ENCODE results near the gene MAP3K2.
"Not testable (repeated sequence)": the region's sequence is repeated elsewhere in the genome, so short reads cannot be mapped to it uniquely, and the experiment has no call there.

The MAP3K2 gene

DNA sequence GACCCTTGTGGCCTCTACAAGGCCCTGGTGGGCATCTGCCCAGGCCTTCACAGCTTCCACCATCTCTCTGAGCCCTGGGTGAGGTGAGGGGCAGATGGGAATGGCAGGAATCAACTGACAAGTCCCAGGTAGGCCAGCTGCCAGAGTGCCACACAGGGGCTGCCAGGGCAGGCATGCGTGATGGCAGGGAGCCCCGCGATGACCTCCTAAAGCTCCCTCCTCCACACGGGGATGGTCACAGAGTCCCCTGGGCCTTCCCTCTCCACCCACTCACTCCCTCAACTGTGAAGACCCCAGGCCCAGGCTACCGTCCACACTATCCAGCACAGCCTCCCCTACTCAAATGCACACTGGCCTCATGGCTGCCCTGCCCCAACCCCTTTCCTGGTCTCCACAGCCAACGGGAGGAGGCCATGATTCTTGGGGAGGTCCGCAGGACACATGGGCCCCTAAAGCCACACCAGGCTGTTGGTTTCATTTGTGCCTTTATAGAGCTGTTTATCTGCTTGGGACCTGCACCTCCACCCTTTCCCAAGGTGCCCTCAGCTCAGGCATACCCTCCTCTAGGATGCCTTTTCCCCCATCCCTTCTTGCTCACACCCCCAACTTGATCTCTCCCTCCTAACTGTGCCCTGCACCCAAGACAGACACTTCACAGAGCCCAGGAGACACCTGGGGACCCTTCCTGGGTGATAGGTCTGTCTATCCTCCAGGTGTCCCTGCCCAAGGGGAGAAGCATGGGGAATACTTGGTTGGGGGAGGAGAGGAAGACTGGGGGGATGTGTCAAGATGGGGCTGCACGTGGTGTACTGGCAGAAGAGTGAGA is 32.5 kb upstream of the MAP3K2 start:
- DNase-seq (ENCODE audit: low spot score): no peak

DNA sequence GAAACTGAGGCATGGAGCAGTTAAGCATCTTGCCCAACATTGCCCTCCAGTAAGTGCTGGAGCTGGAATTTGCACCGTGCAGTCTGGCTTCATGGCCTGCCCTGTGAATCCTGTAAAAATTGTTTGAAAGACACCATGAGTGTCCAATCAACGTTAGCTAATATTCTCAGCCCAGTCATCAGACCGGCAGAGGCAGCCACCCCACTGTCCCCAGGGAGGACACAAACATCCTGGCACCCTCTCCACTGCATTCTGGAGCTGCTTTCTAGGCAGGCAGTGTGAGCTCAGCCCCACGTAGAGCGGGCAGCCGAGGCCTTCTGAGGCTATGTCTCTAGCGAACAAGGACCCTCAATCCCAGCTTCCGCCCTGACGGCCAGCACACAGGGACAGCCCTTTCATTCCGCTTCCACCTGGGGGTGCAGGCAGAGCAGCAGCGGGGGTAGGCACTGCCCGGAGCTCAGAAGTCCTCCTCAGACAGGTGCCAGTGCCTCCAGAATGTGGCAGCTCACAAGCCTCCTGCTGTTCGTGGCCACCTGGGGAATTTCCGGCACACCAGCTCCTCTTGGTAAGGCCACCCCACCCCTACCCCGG is 31.8 kb upstream of the MAP3K2 start:
- no peak for DNase-seq (ENCODE audit: low spot score)

DNA sequence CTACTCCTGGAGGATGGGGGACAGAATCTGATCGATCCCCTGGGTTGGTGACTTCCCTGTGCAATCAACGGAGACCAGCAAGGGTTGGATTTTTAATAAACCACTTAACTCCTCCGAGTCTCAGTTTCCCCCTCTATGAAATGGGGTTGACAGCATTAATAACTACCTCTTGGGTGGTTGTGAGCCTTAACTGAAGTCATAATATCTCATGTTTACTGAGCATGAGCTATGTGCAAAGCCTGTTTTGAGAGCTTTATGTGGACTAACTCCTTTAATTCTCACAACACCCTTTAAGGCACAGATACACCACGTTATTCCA is 31.3 kb upstream of the MAP3K2 start:
- DNase-seq (ENCODE audit: low spot score): no peak

DNA sequence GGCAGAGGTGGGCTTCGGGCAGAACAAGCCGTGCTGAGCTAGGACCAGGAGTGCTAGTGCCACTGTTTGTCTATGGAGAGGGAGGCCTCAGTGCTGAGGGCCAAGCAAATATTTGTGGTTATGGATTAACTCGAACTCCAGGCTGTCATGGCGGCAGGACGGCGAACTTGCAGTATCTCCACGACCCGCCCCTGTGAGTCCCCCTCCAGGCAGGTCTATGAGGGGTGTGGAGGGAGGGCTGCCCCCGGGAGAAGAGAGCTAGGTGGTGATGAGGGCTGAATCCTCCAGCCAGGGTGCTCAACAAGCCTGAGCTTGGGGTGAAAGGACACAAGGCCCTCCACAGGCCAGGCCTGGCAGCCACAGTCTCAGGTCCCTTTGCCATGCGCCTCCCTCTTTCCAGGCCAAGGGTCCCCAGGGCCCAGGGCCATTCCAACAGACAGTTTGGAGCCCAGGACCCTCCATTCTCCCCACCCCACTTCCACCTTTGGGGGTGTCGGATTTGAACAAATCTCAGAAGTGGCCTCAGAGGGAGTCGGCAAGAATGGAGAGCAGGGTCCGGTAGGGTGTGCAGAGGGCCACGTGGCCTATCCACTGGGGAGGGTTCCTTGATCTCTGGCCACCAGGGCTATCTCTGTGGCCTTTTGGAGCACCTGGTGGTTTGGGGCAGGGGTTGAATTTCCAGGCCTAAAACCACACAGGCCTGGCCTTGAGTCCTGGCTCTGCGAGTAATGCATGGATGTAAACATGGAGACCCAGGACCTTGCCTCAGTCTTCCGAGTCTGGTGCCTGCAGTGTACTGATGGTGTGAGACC is 30.7 kb upstream of the MAP3K2 start, which contains the start of gene PROC:
Gene PROC, plus strand, starts transcription at position 128 of the 812 bp plus-strand sequence. CDS start 1,516 bp downstream, outside the sequence.
- no peak for DNase-seq (ENCODE audit: low spot score)

DNA sequence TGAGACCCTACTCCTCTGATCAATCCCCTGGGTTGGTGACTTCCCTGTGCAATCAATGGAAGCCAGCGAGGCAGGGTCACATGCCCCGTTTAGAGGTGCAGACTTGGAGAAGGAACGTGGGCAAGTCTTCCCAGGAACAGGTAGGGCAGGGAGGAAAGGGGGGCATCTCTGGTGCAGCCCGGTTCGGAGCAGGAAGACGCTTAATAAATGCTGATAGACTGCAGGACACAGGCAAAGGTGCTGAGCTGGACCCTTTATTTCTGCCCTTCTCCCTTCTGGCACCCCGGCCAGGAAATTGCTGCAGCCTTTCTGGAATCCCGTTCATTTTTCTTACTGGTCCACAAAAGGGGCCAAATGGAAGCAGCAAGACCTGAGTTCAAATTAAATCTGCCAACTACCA is 29.6 kb upstream of the MAP3K2 start:
- no peak for DNase-seq (ENCODE audit: low spot score)

DNA sequence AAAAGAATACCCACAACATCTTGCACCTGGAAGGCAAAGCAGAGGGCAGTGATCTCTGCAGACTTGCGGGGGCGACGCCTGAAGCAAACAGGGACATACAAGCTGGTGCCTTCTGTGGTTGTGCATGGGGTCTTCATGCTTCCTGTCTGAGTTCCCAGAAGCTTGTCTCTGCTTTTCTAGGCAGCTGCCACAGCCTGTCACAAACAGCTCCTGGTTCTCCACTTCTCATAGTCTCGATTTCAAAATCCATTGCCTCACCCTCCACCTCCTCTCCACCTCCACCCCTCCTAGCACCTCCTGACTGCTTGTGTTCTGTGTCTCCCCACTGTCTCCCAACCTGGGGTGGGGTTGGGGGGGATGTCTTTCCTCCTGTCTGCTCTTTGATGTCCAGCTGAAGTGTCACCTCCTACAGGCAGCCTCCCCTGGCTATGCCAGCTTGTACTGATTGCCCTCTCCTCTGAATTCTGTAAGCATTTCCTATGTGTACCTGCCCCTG is 28.8 kb upstream of the MAP3K2 start:
- no peak for DNase-seq (ENCODE audit: low spot score)

DNA sequence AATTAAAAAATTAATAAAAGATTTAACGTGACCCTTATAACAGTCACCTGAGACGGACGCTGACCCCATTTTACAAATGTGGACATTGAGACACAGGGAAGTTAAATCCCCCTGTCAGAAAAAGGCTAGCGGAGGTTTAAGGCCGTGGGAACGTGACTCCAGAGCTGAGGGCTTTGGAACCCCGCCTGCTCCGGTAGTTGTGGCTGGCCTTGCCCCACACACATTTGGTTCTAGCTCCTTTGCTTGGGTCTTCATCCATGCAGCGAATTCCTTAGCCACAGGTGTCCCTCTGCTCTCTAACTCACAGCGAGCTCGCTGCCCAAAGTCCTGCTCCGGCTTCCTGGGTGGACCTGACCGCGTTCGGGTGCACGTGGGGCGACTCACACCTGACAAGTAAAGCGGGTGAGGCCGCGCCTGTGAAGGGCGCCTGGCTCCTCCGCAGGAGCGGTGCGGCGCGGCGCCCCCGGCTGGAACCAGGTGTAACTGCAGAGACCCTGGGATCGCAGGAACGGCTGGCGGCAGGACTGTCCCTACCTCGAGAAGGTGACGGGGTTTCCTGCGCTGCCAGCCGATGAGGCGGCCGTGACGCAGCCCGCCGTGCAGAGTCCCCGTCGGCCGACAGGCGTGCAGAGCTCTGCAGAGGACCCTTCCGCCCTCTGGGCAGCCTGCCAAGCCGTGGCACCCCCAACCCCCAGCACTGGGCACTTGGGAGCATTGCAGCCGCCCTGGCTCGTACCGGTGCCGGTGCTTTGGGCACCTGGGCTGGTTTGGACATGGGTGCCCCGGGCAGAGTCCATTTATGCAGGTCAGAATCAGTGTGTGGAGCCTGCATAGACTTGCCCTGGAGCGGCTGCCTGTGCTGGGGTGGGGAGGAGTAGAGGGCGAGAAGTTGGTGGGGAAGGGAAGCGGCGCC is 28.1 kb upstream of the MAP3K2 start:
- no peak for DNase-seq (ENCODE audit: low spot score)

DNA sequence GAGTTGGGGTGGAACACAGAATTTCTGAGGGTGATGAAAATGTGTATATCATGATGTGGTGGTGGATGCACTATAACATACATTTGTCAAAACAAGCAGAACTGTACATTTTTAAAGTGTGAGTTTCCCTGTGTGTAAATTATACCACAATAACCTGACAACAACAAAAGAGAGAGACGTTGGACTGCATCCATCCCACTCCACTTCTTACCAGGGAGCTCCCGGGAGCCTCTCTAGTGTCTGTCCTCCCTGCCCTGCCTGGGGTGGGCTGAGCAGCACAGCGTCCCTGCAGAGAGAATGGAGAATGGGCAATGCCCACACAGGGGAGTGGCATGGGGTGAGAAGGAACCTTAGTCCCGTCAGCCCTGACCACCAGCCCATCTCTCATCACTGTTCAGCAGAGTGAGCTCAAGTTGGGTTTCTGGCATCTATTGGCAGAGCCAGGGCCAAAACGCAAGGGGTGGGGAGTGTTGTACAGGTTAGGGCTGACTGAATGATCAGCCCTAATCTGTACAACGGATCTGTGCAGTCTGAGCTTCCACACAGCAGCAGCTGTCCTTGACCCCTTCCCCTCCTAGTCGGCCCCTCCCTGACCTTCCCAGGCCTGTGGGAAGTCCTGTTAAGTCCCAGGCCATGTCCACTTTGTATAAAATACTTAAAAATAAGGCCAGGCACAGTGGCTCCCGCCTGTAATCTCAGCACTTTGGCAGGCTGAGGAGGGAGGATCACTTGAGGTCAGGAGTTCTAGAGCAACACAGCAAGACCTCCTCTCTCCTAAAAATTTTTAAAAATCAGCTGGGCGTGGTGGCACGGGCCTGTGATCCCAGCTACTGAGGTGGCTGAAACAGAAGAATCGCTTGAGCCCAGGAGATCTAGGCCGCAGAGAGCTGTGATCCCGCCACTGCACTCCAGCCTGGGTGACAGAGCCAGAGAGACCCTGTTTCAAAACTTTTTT is 27.1 kb upstream of the MAP3K2 start:
- DNase-seq (ENCODE audit: low spot score): no peak

DNA sequence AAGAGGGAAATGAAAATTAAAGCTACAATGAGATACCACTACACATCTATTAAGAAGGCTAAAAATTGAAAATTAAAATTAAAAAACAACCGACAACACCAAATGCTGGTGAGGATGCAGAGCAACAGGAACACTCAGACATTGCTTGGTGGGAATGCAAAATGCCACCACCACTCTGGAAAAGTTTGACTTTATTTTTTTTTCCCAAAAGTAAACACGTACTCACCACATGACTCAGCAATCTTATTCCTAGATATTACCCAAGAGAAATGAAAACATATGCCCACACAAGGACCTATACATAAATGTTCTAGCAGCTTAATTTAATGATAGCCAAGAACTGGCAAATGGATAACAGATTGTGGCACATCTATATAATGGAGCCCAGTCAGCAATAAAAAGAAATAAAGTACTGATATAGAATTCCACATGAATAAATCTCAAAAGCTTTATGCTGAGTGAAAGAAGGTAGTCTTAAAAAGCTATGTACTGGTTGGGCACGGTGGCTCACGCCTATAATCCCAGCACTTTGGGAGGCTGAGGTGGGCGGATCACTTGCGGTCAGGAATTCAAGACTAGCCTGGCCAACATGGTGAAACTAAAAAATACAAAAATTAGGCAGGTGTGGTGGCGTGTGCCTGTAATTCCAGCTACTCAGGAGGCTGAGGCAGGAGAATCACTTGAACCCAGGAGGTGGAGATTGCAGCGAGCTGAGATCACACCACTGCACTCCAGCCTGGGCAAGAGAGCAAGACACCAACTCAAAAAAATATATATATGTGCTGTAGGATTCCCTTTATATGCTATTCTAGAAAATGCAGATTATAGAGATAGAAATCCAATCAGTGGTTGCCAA is 26.2 kb upstream of the MAP3K2 start:
- DNase-seq (ENCODE audit: low spot score): no peak

DNA sequence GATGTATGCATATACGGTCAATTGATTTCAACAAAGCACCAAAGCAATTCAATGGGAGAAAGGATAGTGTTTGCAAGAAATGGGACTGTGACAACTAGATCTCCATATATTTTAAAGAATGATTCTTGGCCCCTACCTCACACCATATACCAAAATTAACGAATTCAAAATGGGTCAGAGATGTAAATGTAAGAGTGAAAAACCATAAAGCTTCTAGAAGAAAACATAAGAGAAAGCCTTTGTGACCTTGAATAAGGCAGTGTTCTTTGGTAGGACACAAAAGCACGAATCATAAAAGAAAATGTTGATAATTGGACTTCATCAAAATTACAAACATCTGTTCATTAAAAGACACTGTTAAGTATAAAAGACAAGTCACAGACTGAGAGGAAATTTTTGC is 25.4 kb upstream of the MAP3K2 start:
- DNase-seq (ENCODE audit: low spot score): no peak

DNA sequence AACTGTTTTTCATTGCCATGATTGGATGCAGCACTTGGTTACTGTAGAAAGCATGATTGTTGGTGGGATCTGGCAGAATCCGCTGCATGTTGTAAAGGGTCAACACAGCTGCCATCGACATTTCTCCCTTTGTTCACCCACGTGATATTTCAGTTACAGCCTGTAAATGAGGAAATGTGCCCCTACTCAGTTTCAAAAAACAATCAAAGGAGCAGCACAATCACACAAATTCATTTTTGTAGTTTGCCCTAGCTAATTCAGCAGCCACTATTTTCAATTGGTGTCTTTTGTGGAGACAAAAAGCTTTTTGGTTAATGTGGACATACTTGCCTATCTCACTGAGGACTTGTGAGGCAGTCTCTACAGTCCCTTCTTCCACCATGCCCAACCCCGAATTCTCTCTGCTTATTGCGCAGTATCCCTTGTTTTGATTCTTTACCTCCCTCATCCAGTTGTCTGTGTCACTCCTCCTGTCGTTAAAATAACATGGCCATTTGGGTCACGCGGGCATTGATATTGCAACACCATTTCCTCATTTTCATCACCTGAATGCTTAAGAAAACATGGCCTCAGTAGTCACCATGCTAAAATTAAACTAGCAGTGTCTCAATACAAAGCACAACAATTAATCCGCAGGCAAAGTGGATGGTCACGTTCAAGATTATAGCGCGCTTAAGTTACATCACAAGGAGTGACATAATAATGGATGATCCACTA is 24.0 kb upstream of the MAP3K2 start:
- DNase-seq (ENCODE audit: low spot score): no peak

DNA sequence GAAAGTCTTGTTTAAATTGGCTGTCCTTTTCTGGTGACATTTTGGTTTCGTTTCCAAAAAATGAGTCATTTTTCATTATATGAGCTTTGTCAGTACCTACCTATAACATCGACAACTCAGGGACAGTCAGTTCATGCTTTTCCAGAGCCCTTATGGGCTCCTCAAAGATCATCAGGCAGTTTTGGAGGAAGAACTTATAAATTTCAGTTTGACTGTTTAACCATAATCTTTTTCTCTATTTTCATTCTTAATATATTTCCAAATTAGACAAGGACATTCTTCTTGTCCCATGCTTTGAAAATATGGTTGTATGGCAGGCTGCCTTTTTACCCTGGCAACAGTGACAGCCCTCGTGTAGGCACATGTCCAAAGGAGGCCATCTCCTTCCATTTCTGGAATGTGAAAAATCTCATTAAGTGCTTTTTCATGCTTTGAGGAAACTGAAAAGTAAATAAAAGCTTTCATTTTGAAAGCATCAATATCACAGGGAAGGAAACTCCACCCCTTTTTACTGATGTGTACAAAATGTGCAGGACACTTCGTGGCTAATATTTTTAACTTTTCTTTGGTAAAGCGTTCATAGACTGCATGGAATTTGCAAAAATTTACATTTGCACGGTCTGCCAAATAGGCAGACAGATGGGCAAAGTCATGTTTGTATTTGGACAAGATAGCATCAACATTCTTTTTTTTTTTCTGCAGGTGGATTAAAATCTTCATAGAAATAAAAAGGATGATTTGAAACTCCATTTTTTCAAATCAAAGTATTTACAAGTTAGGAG is 23.3 kb upstream of the MAP3K2 start:
- no peak for DNase-seq (ENCODE audit: low spot score)

DNA sequence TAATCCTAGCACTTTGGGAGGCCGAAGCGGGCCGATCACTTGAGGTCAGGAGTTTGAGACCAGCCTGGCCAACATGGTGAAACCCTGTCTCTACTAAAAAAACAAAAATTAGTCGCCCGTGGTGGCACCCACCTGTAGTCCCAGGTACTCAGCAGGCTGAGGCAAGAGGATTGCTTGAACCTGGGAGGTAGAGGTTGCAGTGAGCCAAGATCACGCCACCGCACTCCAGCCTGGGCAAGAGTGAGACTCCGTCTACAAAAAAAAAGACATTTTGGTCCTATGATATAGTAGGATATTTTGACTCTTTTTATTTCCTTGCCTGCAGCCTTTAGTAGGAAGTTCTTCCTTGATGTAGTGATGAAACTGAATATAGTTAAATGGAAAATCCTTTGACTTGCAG is 21.9 kb upstream of the MAP3K2 start:
- DNase-seq (ENCODE audit: low spot score): not testable (repeated sequence)

DNA sequence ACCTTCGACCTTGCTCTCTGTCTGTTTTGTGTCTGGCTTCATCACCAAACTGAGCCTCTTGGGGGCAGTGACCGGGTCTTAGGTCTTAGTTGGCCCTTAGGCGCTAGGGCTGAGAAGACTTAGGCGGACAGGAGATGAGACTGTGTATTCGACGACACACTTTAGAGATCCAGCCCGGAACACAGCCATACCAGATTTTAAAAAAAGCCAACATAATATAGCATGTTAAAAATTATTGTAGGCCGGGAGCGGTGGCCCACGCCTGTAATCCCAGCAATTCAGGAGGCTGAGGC is 21.0 kb upstream of the MAP3K2 start:
- no peak for DNase-seq (ENCODE audit: low spot score)

DNA sequence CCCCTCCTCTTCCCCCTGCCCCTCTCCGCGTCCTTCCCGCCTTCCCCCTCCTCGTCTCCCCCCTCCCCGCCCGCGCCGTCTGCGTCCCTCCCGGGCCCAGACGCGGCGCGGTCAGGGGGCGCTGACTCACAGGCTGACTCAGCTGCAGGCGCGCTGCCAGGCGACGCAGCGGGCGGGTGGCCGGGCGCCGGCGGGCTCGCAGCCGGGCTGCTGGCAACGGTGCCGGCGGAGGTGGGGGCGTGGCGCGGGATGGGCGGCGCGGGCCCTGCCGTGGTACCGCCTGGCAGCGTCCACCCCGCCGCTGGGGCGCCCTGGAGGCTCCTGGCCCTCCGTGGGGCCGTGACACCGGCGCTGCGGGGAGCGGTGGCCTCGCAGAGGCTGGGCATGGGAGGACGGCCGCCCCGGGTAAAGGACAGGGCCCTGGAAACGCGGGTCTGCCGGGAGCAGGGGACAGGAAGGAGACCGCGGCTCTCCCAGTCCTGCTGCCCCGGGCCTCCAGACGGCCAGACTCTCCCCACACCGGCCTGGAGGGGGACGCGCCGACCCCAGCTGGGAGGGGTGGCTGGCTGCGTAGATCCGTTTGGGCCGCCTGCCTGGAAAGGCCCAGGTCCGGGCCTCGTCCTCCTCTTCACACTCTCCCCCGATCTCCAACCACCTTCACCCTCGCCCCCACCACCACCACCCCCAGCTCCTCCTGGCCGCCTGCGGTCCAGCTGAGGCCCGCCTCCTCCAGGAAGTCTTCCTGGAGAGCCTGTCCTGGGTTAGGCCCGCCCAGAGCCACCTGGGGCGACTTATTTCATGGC is 20.4 kb upstream of the MAP3K2 start:
- peak; percentile 93 for DNase-seq (ENCODE audit: low spot score)

DNA sequence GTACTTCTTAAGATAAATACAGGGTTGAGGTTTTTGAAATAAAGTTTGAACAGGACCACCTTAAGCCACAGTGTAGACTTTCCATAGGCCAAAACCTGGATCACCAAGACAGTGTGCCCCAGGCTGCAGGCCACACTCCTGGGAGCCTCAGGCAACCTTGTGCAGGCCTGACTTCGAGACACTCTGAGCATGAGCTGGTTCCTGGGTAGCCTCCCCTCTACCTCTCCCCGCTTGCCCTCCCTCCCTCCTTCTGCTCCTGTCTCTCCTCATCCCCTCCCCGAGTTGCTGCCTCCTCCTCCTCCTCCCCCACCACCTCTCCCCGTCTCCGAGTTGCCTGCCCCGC is 19.9 kb upstream of the MAP3K2 start:
- DNase-seq (ENCODE audit: low spot score): no peak

DNA sequence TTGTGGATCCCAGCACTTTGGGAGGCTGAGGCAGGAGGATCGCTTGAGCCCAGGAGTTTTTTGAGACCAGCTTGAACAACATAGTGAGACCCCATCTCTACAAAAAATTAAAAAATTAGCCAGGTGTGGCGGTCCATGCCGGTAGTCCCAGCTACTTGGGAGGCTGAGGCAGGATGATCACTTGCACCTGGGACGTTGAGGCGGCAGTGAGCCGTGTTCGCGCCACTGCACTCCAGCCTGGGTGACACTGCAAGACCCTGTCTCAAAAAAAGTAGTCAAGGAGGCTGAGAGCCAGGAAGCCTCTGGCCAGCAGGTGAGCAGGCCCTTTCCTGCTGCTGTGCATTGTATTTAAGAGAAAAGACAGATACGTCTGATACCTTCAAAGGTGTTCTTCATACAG is 19.3 kb upstream of the MAP3K2 start:
- DNase-seq (ENCODE audit: low spot score): no peak

DNA sequence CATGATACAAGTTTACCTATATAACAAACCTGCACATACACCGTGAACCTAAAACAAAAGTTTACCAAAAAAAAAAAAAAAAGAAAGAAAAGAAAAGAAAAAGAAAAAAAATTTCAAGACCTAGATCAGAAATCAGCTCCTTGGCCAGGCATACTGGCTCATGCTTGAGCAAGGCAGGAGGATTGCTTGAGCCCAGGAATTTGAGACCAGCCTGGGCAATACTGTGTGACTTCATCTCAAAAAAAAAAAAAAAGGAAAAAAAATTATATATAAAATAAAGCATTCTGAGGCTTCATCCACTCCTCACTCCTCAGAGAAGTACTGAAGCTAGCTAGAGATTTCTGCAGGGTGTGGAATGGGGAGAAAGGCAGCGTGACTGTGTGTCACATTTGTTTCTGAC is 18.7 kb upstream of the MAP3K2 start:
- DNase-seq (ENCODE audit: low spot score): no peak

Data from left forelimb (tissue), 1 donor.